Measurements from ENCODE around the gene DEK.

- TF ChIP-seq CTCF (CRISPR knock-in tag; IDR thresholded peaks at IDR 0.05) (no peak), SCMH1 (CRISPR knock-in tag; IDR thresholded peaks at IDR 0.05; ENCODE audit: borderline replicate concordance) (no peak), POLR2A (IDR thresholded peaks at IDR 0.05; ENCODE audit: insufficient read depth in 1 of 2, low read depth in 2 of 2, low read length in 2 of 2) (no peak), ZNF10 (CRISPR knock-in tag; IDR thresholded peaks at IDR 0.05; ENCODE audit: borderline replicate concordance, low read depth) (no peak), ZNF503 (CRISPR knock-in tag; IDR thresholded peaks at IDR 0.05) (no peak), U2AF1 (optimal IDR thresholded peaks at IDR 0.05; ENCODE audit: low read depth, low read length) (no peak), SP1 (IDR thresholded peaks at IDR 0.05) (no peak), SP1 (CRISPR knock-in tag; IDR thresholded peaks at IDR 0.05) (no peak), PAX8 (CRISPR knock-in tag; IDR thresholded peaks at IDR 0.05; ENCODE audit: borderline replicate concordance) (no peak), ZNF274 (CRISPR knock-in tag; IDR thresholded peaks at IDR 0.05) (no peak), SRSF9 (IDR thresholded peaks at IDR 0.05; ENCODE audit: borderline replicate concordance, insufficient read depth, low read depth, low read length, poor library complexity, severe bottlenecking) (no peak), IRF1 (CRISPR knock-in tag; IDR thresholded peaks at IDR 0.05; ENCODE audit: low read depth) (no peak), JUN (CRISPR knock-in tag; IDR thresholded peaks at IDR 0.05) (no peak), NR2F1 (CRISPR knock-in tag; IDR thresholded peaks at IDR 0.05) (no peak), JUNB (CRISPR knock-in tag; IDR thresholded peaks at IDR 0.05; ENCODE audit: borderline replicate concordance) (no peak)
These were observed 78.3 kb downstream of the DEK start for GRCh38 chr6:18186033-18186432.
